IMR-90 (cell line): Measurements from ENCODE around the gene UNC5B. TPM values are rescaled to one million over a fixed set of nuclear protein-coding genes. Genes with fewer than 3 reads are reported as not detected.

Experiments
- ATAC-seq: fragments of 200-7000 bp; cut with Tn5 transposase; 2 replicates; pipeline ENCODE4 v1.9.1; 2020; ENCODE audit warnings: low read depth, mild to moderate bottlenecking, moderate library complexity
- BruUV-seq: library from RNA; stranded (reverse); fragments of 400-500 nt; replicated peaks from 2 replicates; lab custom pipeline; 2021; lab: Mats Ljungman, UMichigan
- CTCF ChIA-PET: fragments of 300-600 bp; formaldehyde crosslinking; extraction: SDS; loops from one replicate; lab custom pipeline; 2021; ENCODE audit warnings: antibody characterized with exemption; lab: Yijun Ruan, JAX
- POLR2A ChIA-PET: fragments of 300-600 bp; sonication (Branson Sonifier 250); formaldehyde crosslinking; loops from one replicate; lab custom pipeline; 2022; ENCODE audit warnings: antibody characterized with exemption; ENCODE audit not compliant: unreplicated experiment; lab: Charles Lee
- DNase-seq: peaks from one replicate; pipeline ENCODE4 v3.0.0; 2013
- H2AFZ ChIP-seq: replicated peaks from 2 replicates; pipeline ENCODE3; 2013; ENCODE audit warnings: low read length, mild to moderate bottlenecking; ENCODE audit not compliant: poor library complexity
- H2AK5ac ChIP-seq: 2 replicates; pipeline ENCODE4 v1.6.1; 2013; ENCODE audit warnings: low read depth, low read length, inconsistent platforms
- H2AK9ac ChIP-seq: replicated peaks from 2 replicates; pipeline ENCODE3; 2013; ENCODE audit warnings: mild to moderate bottlenecking, low read depth, low read length, moderate library complexity; ENCODE audit not compliant: poor library complexity
- H2BK120ac ChIP-seq: 2 replicates; pipeline ENCODE4 v1.6.1; 2013; ENCODE audit warnings: low read depth, low read length, inconsistent platforms
- H2BK15ac ChIP-seq: 3 replicates; pipeline ENCODE4 v1.6.1; 2013; ENCODE audit warnings: low read depth, low read length, inconsistent platforms
- H2BK20ac ChIP-seq: 2 replicates; pipeline ENCODE4 v1.6.1; 2013; ENCODE audit warnings: low read depth, mild to moderate bottlenecking, inconsistent platforms, low read length, moderate library complexity
- H2BK5ac ChIP-seq: 2 replicates; pipeline ENCODE4 v1.6.1; 2013; ENCODE audit warnings: mild to moderate bottlenecking, low read depth, low read length, inconsistent platforms; ENCODE audit not compliant: poor library complexity, severe bottlenecking
- H3K14ac ChIP-seq: replicated peaks from 2 replicates; pipeline ENCODE4 v1.6.1; 2013; ENCODE audit warnings: low read depth, low read length, inconsistent platforms
- H3K18ac ChIP-seq: 2 replicates; pipeline ENCODE4 v1.6.1; 2013; ENCODE audit warnings: low read depth, low read length, control low read depth
- H3K23ac ChIP-seq: 2 replicates; pipeline ENCODE4 v1.6.1; 2013; ENCODE audit warnings: low read depth, low read length, inconsistent platforms
- H3K27ac ChIP-seq: 2 replicates; pipeline ENCODE4 v1.5.1; 2013; ENCODE audit warnings: mild to moderate bottlenecking, control low read depth, low read length; ENCODE audit not compliant: insufficient read depth
- H3K27me3 ChIP-seq: 2 replicates; pipeline ENCODE4 v1.6.1; 2013; ENCODE audit warnings: low read length; ENCODE audit not compliant: control insufficient read depth, insufficient read depth
- H3K36me3 ChIP-seq: 2 replicates; pipeline ENCODE4 v1.6.1; 2013; ENCODE audit warnings: low read length, mixed read lengths; ENCODE audit not compliant: control insufficient read depth, insufficient read depth
- H3K4ac ChIP-seq: 2 replicates; pipeline ENCODE4 v1.6.1; 2013; ENCODE audit warnings: low read depth, low read length, inconsistent platforms
- H3K4me1 ChIP-seq: 2 replicates; pipeline ENCODE4 v1.6.1; 2013; ENCODE audit warnings: low read length, mixed read lengths; ENCODE audit not compliant: control insufficient read depth, insufficient read depth
- H3K4me2 ChIP-seq: 2 replicates; pipeline ENCODE4 v1.6.1; 2013; ENCODE audit warnings: low read depth, mild to moderate bottlenecking, control low read depth, low read length, moderate library complexity
- H3K4me3 ChIP-seq: 2 replicates; pipeline ENCODE4 v1.5.1; 2013; ENCODE audit warnings: low read depth, mild to moderate bottlenecking, control low read depth, low read length, moderate library complexity; ENCODE audit not compliant: insufficient read depth
- H3K56ac ChIP-seq: 2 replicates; pipeline ENCODE4 v1.6.1; 2013; ENCODE audit warnings: low read length, inconsistent platforms; ENCODE audit not compliant: insufficient read depth; ENCODE audit errors: extremely low read depth
- H3K79me1 ChIP-seq, 2 experiments: 2 replicates each; pipeline ENCODE4 v1.6.1; 2013; ENCODE audit warnings: low read length in 2 of 2, inconsistent platforms in 1 of 2, low read depth in 1 of 2
- H3K9ac ChIP-seq: 2 replicates; pipeline ENCODE4 v1.6.1; 2013; ENCODE audit warnings: low read depth, low read length, control low read depth
- H3K9me1 ChIP-seq: 2 replicates; pipeline ENCODE4 v1.6.1; 2013; ENCODE audit warnings: low read length, inconsistent platforms; ENCODE audit not compliant: insufficient read depth
- H3K9me3 ChIP-seq: 2 replicates; pipeline ENCODE4 v1.6.1; 2013; ENCODE audit warnings: low read length; ENCODE audit not compliant: control insufficient read depth, insufficient read depth
- H4K20me1 ChIP-seq: 2 replicates; pipeline ENCODE4 v1.6.1; 2013; ENCODE audit warnings: low read length, inconsistent platforms; ENCODE audit not compliant: insufficient read depth
- H4K5ac ChIP-seq: 2 replicates; pipeline ENCODE4 v1.6.1; 2013; ENCODE audit warnings: mild to moderate bottlenecking, low read depth, low read length, control low read depth
- H4K8ac ChIP-seq, 2 experiments: 2 replicates each; pipeline ENCODE4 v1.6.1; 2013; ENCODE audit warnings: low read depth in 2 of 2, low read length in 2 of 2, control low read depth in 1 of 2, inconsistent platforms in 1 of 2
- H4K91ac ChIP-seq: 2 replicates; pipeline ENCODE4 v1.6.1; 2013; ENCODE audit warnings: low read depth, low read length, inconsistent platforms; ENCODE audit not compliant: insufficient read depth
- BHLHE40 ChIP-seq: fragments of 150-350 bp; IDR thresholded peaks from 2 replicates; pipeline ENCODE4 v1.6.1; 2016; ENCODE audit warnings: mild to moderate bottlenecking, low read depth, low read length
- CEBPB ChIP-seq: IDR thresholded peaks from 2 replicates; pipeline ENCODE4 v1.6.1; 2012; ENCODE audit warnings: low read depth, low read length, improper control_type of control experiment
- CHD1 ChIP-seq: IDR thresholded peaks from 2 replicates; pipeline ENCODE4 v1.6.1; 2012; ENCODE audit warnings: low read depth, low read length, improper control_type of control experiment
- FOS ChIP-seq: fragments of 150-350 bp; IDR thresholded peaks from 2 replicates; pipeline ENCODE4 v1.6.1; 2016; ENCODE audit warnings: low read depth, low read length
- MAFK ChIP-seq: IDR thresholded peaks from 2 replicates; pipeline ENCODE4 v1.6.1; 2012; ENCODE audit warnings: low read depth, low read length, improper control_type of control experiment
- MAZ ChIP-seq: IDR thresholded peaks from 2 replicates; pipeline ENCODE4 v1.6.1; 2012; ENCODE audit warnings: low read depth, mild to moderate bottlenecking, low read length, improper control_type of control experiment, moderate library complexity, borderline replicate concordance
- MXI1 ChIP-seq: IDR thresholded peaks from 2 replicates; pipeline ENCODE4 v1.6.1; 2012; ENCODE audit warnings: low read depth, mild to moderate bottlenecking, low read length, moderate library complexity, borderline replicate concordance
- NFE2L2 ChIP-seq: fragments of 150-350 bp; IDR thresholded peaks from 2 replicates; pipeline ENCODE4 v1.6.1; 2016; ENCODE audit warnings: low read depth, mild to moderate bottlenecking, low read length
- POLR2A ChIP-seq: IDR thresholded peaks from 2 replicates; pipeline ENCODE4 v1.6.1; 2012; ENCODE audit warnings: mild to moderate bottlenecking, low read depth, low read length
- RAD21 ChIP-seq: IDR thresholded peaks from 2 replicates; pipeline ENCODE4 v1.6.1; 2012; ENCODE audit warnings: low read length, improper control_type of control experiment
- RCOR1 ChIP-seq: IDR thresholded peaks from 2 replicates; pipeline ENCODE4 v1.6.1; 2012; ENCODE audit warnings: mild to moderate bottlenecking, low read length, improper control_type of control experiment; ENCODE audit not compliant: insufficient replicate concordance
- RFX5 ChIP-seq: IDR thresholded peaks from 2 replicates; pipeline ENCODE4 v1.8.0; 2012; ENCODE audit warnings: low read depth, mild to moderate bottlenecking, low read length, moderate library complexity
- SMC3 ChIP-seq: fragments of 150-350 bp; IDR thresholded peaks from 2 replicates; pipeline ENCODE4 v1.6.1; 2016; ENCODE audit warnings: low read depth, mild to moderate bottlenecking, antibody characterized with exemption, low read length, moderate library complexity
- USF2 ChIP-seq: fragments of 150-350 bp; IDR thresholded peaks from 2 replicates; pipeline ENCODE4 v1.6.1; 2017; ENCODE audit warnings: mild to moderate bottlenecking, antibody characterized with exemption, low read length, low read depth
- WGBS, 2 experiments: methylation state at CpG; one replicate each; pipeline versions ENCODE4 v1.1.5 to v1.1.7; 2013; ENCODE audit warnings: missing lambda C conversion rate in 2 of 2; ENCODE audit not compliant: insufficient read length in 1 of 2; ENCODE audit errors: extremely low coverage in 2 of 2; 5-methylcytosine and 5-hydroxymethylcytosine counted together
- dilution Hi-C: fragments of 300-500 bp; cut with HindIII; formaldehyde crosslinking; loops from one replicate; pipeline ENCODE4 v1.14.3; 2018; ENCODE audit warnings: low sequenced_read_pairs; ENCODE audit not compliant: unreplicated experiment
- in situ Hi-C: fragments of 300-500 bp; cut with MboI; formaldehyde crosslinking; loops from 3 replicates; pipeline ENCODE4 v1.14.3; 2019; ENCODE audit warnings: low sequenced_read_pairs, inconsistent platforms, mixed read lengths
- intact Hi-C: fragments of 100-400 bp; cut with micrococcal nuclease; formaldehyde crosslinking; loops from 2 replicates; pipeline ENCODE4 v1.10.0; 2022
- polyA plus RNA-seq, 3 experiments: library from polyadenylated mRNA; depleted of rRNA; stranded (reverse); fragments of >200 nt; gene quantifications; 2 replicates each; pipeline ENCODE4 v1.2.3, GENCODE V29; 2012; ENCODE audit warnings: low replicate concordance in 1 of 3
- total RNA-seq: library from RNA; depleted of rRNA; stranded (reverse); fragments of >200 nt; gene quantifications from 2 replicates; pipeline ENCODE4 v1.2.3, GENCODE V29; 2012
- TF ChIP-seq, protein P1 (sequence below): conservative IDR thresholded peaks from 2 replicates; pipeline ENCODE4 v1.5.1; 2012; ENCODE audit warnings: mild to moderate bottlenecking, low read depth, low read length, improper control_type of control experiment
- TF ChIP-seq, protein P2 (sequence below): fragments of 150-350 bp; IDR thresholded peaks from 2 replicates; pipeline ENCODE4 v1.6.1; 2016; ENCODE audit warnings: low read depth, mild to moderate bottlenecking, low read length, moderate library complexity, borderline replicate concordance

UNC5B gene
- total and polyA plus RNA-seq, 2 of the 4 experiments (the other 2 are of a cell fraction): 1.6 to 4.2 TPM

DNA sequence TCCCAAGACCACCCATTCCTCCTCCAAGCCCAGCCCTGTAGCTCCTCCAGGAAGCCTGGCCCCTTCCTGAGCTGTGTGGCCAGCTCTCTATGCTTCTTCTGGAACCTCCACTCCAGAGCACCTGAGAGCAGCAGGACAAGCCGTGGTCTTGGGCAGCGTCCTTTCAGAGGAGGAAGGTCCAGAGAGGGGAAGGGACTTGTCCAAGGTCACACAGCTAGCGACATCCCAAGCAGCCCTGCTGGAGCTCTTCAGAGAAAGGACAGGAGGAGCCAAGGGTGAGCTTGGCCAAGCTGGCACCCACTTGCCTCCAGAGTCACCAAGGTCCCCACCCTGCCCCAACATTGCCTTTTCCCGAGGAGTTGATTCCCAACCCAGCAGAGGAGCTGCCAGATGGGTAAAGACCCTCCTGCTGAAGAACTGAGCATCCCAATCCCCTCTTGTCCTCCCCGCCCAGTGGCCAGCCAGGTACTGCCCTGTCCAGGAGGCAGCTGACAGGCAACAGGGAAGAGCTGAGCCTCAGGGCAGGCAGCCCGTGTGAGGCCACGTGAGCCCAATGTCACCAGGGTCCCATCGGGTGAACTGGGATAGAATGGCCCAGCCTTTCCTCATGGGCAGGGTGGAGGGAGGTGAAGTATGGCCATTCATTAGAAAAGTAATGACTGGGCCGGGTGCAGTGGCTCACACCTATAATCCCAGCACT lies 46.2 kb downstream of the UNC5B start:
- Histone ChIP-seq H3K9ac (no peak overlapping the region), H3K56ac (no peak overlapping the region), H3K18ac (no peak overlapping the region), H3K27me3 (no peaks in the 10 kb centered on the region), H2AK5ac (peak overlapping the region; percentile 79), H3K4ac (no peak overlapping the region; the same call in 1 of the 2 replicates), H3K4me2 (no peak overlapping the region), H3K36me3 (no peaks in the 10 kb centered on the region), H2BK20ac (no peak overlapping the region), H3K23ac (no peak overlapping the region), H3K4me3 (no peak overlapping the region), H4K5ac (no peak overlapping the region), H3K79me1 (peaks cover 0 to 6% of the 10 kb centered on the region in 2 experiments; a peak in 1 of 4 replicates), H3K4me1 (peaks cover 27% of the 10 kb centered on the region), H3K27ac (no peak overlapping the region), H3K9me3 (no peaks in the 10 kb centered on the region), H4K91ac (no peak overlapping the region), H2BK15ac (no peak overlapping the region), H2AFZ (no peak overlapping the region), H3K14ac (no peak overlapping the region), H2BK5ac (no peak overlapping the region), H4K8ac (no peak overlapping the region), H4K20me1 (no peaks in the 10 kb centered on the region), H2AK9ac (no peak overlapping the region), H2BK120ac (no peak overlapping the region), H3K9me1 (no peaks in the 10 kb centered on the region)
- ATAC-seq (no peak), DNase-seq (no peak)
- intact Hi-C loops: no loop called here
- POLR2A ChIA-PET: no interaction called here
- dilution Hi-C loops: no loop called here
- WGBS, 2 experiments: 94% methylated on average over 3 of the region's 9 CpGs; no CpG with 5 or more reads in 1 of the 2 experiments
- no TSS peak for BruUV-seq
- TF ChIP-seq, protein P1, sequence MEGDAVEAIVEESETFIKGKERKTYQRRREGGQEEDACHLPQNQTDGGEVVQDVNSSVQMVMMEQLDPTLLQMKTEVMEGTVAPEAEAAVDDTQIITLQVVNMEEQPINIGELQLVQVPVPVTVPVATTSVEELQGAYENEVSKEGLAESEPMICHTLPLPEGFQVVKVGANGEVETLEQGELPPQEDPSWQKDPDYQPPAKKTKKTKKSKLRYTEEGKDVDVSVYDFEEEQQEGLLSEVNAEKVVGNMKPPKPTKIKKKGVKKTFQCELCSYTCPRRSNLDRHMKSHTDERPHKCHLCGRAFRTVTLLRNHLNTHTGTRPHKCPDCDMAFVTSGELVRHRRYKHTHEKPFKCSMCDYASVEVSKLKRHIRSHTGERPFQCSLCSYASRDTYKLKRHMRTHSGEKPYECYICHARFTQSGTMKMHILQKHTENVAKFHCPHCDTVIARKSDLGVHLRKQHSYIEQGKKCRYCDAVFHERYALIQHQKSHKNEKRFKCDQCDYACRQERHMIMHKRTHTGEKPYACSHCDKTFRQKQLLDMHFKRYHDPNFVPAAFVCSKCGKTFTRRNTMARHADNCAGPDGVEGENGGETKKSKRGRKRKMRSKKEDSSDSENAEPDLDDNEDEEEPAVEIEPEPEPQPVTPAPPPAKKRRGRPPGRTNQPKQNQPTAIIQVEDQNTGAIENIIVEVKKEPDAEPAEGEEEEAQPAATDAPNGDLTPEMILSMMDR: no peak
- TF ChIP-seq FOS (no peak), BHLHE40 (no peak), POLR2A (no peak), RAD21 (no peak), MXI1 (no peak), NFE2L2 (no peak), USF2 (no peak), RFX5 (no peak), MAFK (no peak), MAZ (no peak), CEBPB (no peak), CHD1 (no peak), RCOR1 (no peak), SMC3 (no peak)
- TF ChIP-seq, protein P2, sequence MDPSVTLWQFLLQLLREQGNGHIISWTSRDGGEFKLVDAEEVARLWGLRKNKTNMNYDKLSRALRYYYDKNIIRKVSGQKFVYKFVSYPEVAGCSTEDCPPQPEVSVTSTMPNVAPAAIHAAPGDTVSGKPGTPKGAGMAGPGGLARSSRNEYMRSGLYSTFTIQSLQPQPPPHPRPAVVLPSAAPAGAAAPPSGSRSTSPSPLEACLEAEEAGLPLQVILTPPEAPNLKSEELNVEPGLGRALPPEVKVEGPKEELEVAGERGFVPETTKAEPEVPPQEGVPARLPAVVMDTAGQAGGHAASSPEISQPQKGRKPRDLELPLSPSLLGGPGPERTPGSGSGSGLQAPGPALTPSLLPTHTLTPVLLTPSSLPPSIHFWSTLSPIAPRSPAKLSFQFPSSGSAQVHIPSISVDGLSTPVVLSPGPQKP: no peak
- CTCF ChIA-PET: interaction anchor here (2.1 kb wide), 1 partner anchor 12 kb away, joined by 9 read pairs; no protein-coding TSS in a partner anchor
- in situ Hi-C loops: no loop called here
